Activated naive CD8-positive, alpha-beta T cell treated with anti-CD3 and anti-CD28 coated beads, Interleukin-2, amount 10 ng/mL, durations not matched to agents 7 days and 5 days (primary cell): ENCODE data around the gene UBE2V1. TPM values are rescaled to one million over a fixed set of nuclear protein-coding genes. Genes with fewer than 3 reads are reported as not detected.
"Not testable (repeated sequence)": the region's sequence is repeated elsewhere in the genome, so short reads cannot be mapped to it uniquely, and the experiment has no call there.

Experiments used
- ATAC-seq: fragments of 150-1000 bp; cut with Tn5 transposase; one replicate; pipeline ENCODE4 v1.10.0; 2021; ENCODE audit warnings: low read depth, moderate library complexity
- POLR2A ChIA-PET: fragments of 350-600 bp; sonication (Branson Sonifier 250); formaldehyde crosslinking; loops from one replicate; lab custom pipeline; 2021; ENCODE audit warnings: antibody characterized with exemption; lab: Charles Lee
- DNase-seq: peaks from one replicate; pipeline ENCODE4 v3.0.0; 2021
- H3K27ac Mint-ChIP-seq: one replicate; pipeline ENCODE4 v1.8.0; 2022; ENCODE audit warnings: mild to moderate bottlenecking, mixed read lengths
- H3K27me3 Mint-ChIP-seq: one replicate; pipeline ENCODE4 v1.8.0; 2022; ENCODE audit warnings: mild to moderate bottlenecking, moderate library complexity, mixed read lengths
- H3K36me3 Mint-ChIP-seq: one replicate; pipeline ENCODE4 v1.8.0; 2021; ENCODE audit warnings: mild to moderate bottlenecking, mixed read lengths
- H3K4me1 Mint-ChIP-seq: one replicate; pipeline ENCODE4 v1.8.0; 2021; ENCODE audit warnings: mixed read lengths
- H3K4me3 Mint-ChIP-seq: one replicate; pipeline ENCODE4 v1.8.0; 2022; ENCODE audit warnings: mild to moderate bottlenecking, moderate library complexity, mixed read lengths
- H3K9me3 Mint-ChIP-seq: one replicate; pipeline ENCODE4 v1.8.0; 2021; ENCODE audit warnings: mixed read lengths
- total RNA-seq, 2 experiments: library from RNA; stranded (reverse); gene quantifications; one replicate each; pipeline ENCODE4 v1.2.3, GENCODE V29; 2021

UBE2V1 gene
- total RNA-seq, 2 experiments from 2014 or later, result 124 to 140 TPM

GRCh38 chr20:50094522-50094921 lies 18.4 kb downstream of the UBE2V1 start:
- Mint-ChIP-seq H3K4me3 (no peak overlapping the region), H3K4me1 (peaks cover 18% of the 10 kb centered on the region), H3K27ac (no peak overlapping the region), H3K27me3 (no peaks in the 10 kb centered on the region), H3K9me3 (no peaks in the 10 kb centered on the region), H3K36me3 (peaks cover 28% of the 10 kb centered on the region)
- POLR2A ChIA-PET, result no interaction called here
- ATAC-seq (no peak), DNase-seq (no peak)

GRCh38 chr20:50093240-50093639 lies 19.7 kb downstream of the UBE2V1 start:
- Mint-ChIP-seq H3K36me3 (peaks cover 27% of the 10 kb centered on the region), H3K9me3 (no peaks in the 10 kb centered on the region), H3K4me3 (no peak overlapping the region), H3K27ac (no peak overlapping the region), H3K4me1 (peaks cover 15% of the 10 kb centered on the region), H3K27me3 (no peaks in the 10 kb centered on the region)
- no peak for DNase-seq
- POLR2A ChIA-PET, result no interaction called here
- ATAC-seq, result no peak

- H3K27ac Mint-ChIP-seq, result no peak overlapping the region
Measured at GRCh38 chr20:50092436-50092835, 20.5 kb downstream of the UBE2V1 start.

GRCh38 chr20:50089787-50090177 lies 23.2 kb downstream of the UBE2V1 start:
- POLR2A ChIA-PET, result no interaction called here
- ATAC-seq (no peak), DNase-seq (no peak)
- peaks cover 20% of the 10 kb centered on the region for H3K4me1 Mint-ChIP-seq
- H3K36me3 Mint-ChIP-seq, result peaks cover 17% of the 10 kb centered on the region
- no peaks in the 10 kb centered on the region for H3K9me3 Mint-ChIP-seq
- H3K27ac Mint-ChIP-seq, result no peak overlapping the region
- H3K27me3 Mint-ChIP-seq, result no peaks in the 10 kb centered on the region
- H3K4me3 Mint-ChIP-seq, result no peak overlapping the region

More at GRCh38 chr20:50092436-50092835, 20.5 kb downstream of the UBE2V1 start:
- DNase-seq, result no peak
- Mint-ChIP-seq H3K4me3 (no peak overlapping the region), H3K4me1 (peaks cover 10% of the 10 kb centered on the region), H3K9me3 (no peaks in the 10 kb centered on the region), H3K36me3 (peaks cover 22% of the 10 kb centered on the region), H3K27me3 (no peaks in the 10 kb centered on the region)
- POLR2A ChIA-PET, result no interaction called here
- no peak for ATAC-seq

- peaks cover 20% of the 10 kb centered on the region for H3K4me1 Mint-ChIP-seq
- DNase-seq, result no peak
- H3K27me3 Mint-ChIP-seq, result no peaks in the 10 kb centered on the region
- POLR2A ChIA-PET, result no interaction called here
- ATAC-seq, result no peak
- peaks cover 13% of the 10 kb centered on the region for H3K36me3 Mint-ChIP-seq
- no peaks in the 10 kb centered on the region for H3K9me3 Mint-ChIP-seq
- no peak overlapping the region for H3K27ac Mint-ChIP-seq
- H3K4me3 Mint-ChIP-seq, result no peak overlapping the region
Measured at GRCh38 chr20:50089140-50089786, 23.7 kb downstream of the UBE2V1 start.

- H3K27ac Mint-ChIP-seq, result no peak overlapping the region
- ATAC-seq (no peak), DNase-seq (no peak)
- no peak overlapping the region for H3K4me3 Mint-ChIP-seq
- peaks cover 6% of the 10 kb centered on the region for H3K36me3 Mint-ChIP-seq
- POLR2A ChIA-PET, result interaction anchor here (0.6 kb wide), 1 partner anchor 22 kb away, joined by 5 read pairs; no protein-coding TSS in a partner anchor
- H3K9me3 Mint-ChIP-seq, result no peaks in the 10 kb centered on the region
- no peaks in the 10 kb centered on the region for H3K27me3 Mint-ChIP-seq
- H3K4me1 Mint-ChIP-seq, result peaks cover 20% of the 10 kb centered on the region
Measured at GRCh38 chr20:50088022-50088421, 24.9 kb downstream of the UBE2V1 start.

- POLR2A ChIA-PET, result interaction anchor here (1.2 kb wide), 1 partner anchor 105 kb away, joined by 3 read pairs; the partner anchor contains the start of gene CEBPB
- peaks cover 19% of the 10 kb centered on the region for H3K4me1 Mint-ChIP-seq
- ATAC-seq (peak; percentile 75), DNase-seq (peak; percentile 46)
- peak overlapping the region; percentile 68 for H3K27ac Mint-ChIP-seq
- peaks cover 7% of the 10 kb centered on the region for H3K36me3 Mint-ChIP-seq
- peak overlapping the region; percentile 69 for H3K4me3 Mint-ChIP-seq
- no peaks in the 10 kb centered on the region for H3K27me3 Mint-ChIP-seq
- H3K9me3 Mint-ChIP-seq, result no peaks in the 10 kb centered on the region
Measured at GRCh38 chr20:50085481-50086365, 27.2 kb downstream of the UBE2V1 start.

GRCh38 chr20:50085146-50085480 lies 27.8 kb downstream of the UBE2V1 start:
- peaks cover 5% of the 10 kb centered on the region for H3K36me3 Mint-ChIP-seq
- peak overlapping the region; percentile 68 for H3K27ac Mint-ChIP-seq
- no peaks in the 10 kb centered on the region for H3K27me3 Mint-ChIP-seq
- no peak for ATAC-seq
- H3K4me1 Mint-ChIP-seq, result peaks cover 16% of the 10 kb centered on the region
- DNase-seq, result no peak
- POLR2A ChIA-PET, result interaction anchor here (1.2 kb wide), 1 partner anchor 106 kb away, joined by 3 read pairs; the partner anchor contains the start of gene CEBPB
- H3K4me3 Mint-ChIP-seq, result peak overlapping the region; percentile 69
- no peaks in the 10 kb centered on the region for H3K9me3 Mint-ChIP-seq

GRCh38 chr20:50083034-50083433 lies 29.9 kb downstream of the UBE2V1 start:
- Mint-ChIP-seq H3K27me3 (no peaks in the 10 kb centered on the region), H3K4me1 (peaks cover 14% of the 10 kb centered on the region), H3K27ac (peak overlapping the region; percentile 64), H3K4me3 (no peak overlapping the region), H3K36me3 (peaks cover 5% of the 10 kb centered on the region), H3K9me3 (no peaks in the 10 kb centered on the region)
- POLR2A ChIA-PET, result interaction anchor here (0.6 kb wide), 1 partner anchor 204 kb away, joined by 3 read pairs; no protein-coding TSS in a partner anchor
- DNase-seq, result no peak
- no peak for ATAC-seq

- POLR2A ChIA-PET, H3K36me3 Mint-ChIP-seq, ATAC-seq, H3K4me3 Mint-ChIP-seq, H3K9me3 Mint-ChIP-seq, H3K27me3 Mint-ChIP-seq, DNase-seq, H3K27ac Mint-ChIP-seq: not testable (repeated sequence)
- H3K4me1 Mint-ChIP-seq, result peaks cover 14% of the 10 kb centered on the region
Measured at GRCh38 chr20:50082056-50082455, 30.9 kb downstream of the UBE2V1 start.

GRCh38 chr20:50077818-50078601 lies 34.9 kb downstream of the UBE2V1 start:
- Mint-ChIP-seq H3K9me3 (no peaks in the 10 kb centered on the region), H3K27me3 (no peaks in the 10 kb centered on the region), H3K4me3 (no peak overlapping the region), H3K27ac (no peak overlapping the region), H3K4me1 (peaks cover 3% of the 10 kb centered on the region), H3K36me3 (peaks cover 5% of the 10 kb centered on the region)
- POLR2A ChIA-PET, result no interaction called here
- ATAC-seq (no peak), DNase-seq (peak; percentile 24)

GRCh38 chr20:50073500-50073899 lies 39.5 kb downstream of the UBE2V1 start:
- POLR2A ChIA-PET, result no interaction called here

More at GRCh38 chr20:50073500-50073899, 39.5 kb downstream of the UBE2V1 start:
- no peaks in the 10 kb centered on the region for H3K27me3 Mint-ChIP-seq
- no peak overlapping the region for H3K4me3 Mint-ChIP-seq
- ATAC-seq, result no peak
- no peak overlapping the region for H3K27ac Mint-ChIP-seq
- H3K36me3 Mint-ChIP-seq, result no peaks in the 10 kb centered on the region
- peaks cover 7% of the 10 kb centered on the region for H3K4me1 Mint-ChIP-seq
- H3K9me3 Mint-ChIP-seq, result no peaks in the 10 kb centered on the region
- DNase-seq, result no peak
